Non-pigmented ciliary epithelial cell (primary cell): ENCODE results near the gene GPATCH8.
"Not testable (repeated sequence)": the region's sequence is repeated elsewhere in the genome, so short reads cannot be mapped to it uniquely, and the experiment has no call there.

ENCODE experiments used
- DNase-seq: peaks from one replicate; pipeline ENCODE4 v3.0.0-alpha.2; 2010; ENCODE audit warnings: low read depth

The GPATCH8 gene

DNA sequence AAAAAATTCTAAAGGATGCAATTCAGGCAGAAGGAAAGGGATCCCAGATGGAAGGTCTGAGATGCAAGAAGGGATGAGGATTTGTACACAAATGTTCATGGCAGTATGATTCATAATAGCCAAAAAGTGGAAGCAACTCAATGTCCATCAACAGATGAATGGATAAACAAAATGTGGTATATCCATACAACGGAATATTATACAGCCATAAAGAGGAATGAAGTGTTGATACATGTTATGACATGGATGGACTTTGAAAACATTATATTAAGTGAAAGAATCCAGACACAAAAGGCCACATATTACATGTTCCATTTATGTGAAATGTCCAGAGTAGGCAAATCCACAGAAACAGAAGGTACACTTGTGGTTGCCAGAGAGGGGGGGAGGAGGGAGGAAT lies 23.9 kb upstream of the GPATCH8 start:
- DNase-seq, result no peak

DNA sequence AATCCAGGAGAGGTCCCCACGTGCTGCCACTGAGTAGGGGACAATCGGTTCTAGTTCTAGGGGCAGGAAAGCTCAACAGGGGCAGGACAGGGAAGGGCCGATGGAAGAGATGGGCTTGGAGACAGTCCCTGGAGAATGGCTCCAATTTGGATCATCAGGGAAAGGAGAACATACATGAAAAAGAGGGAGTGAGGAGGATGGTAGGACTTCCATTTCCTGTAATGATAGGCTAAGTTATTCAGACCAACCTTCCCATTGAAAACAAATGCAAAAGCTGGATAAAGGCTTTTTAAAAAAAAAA lies 20.4 kb upstream of the GPATCH8 start:
- no peak for DNase-seq

DNA sequence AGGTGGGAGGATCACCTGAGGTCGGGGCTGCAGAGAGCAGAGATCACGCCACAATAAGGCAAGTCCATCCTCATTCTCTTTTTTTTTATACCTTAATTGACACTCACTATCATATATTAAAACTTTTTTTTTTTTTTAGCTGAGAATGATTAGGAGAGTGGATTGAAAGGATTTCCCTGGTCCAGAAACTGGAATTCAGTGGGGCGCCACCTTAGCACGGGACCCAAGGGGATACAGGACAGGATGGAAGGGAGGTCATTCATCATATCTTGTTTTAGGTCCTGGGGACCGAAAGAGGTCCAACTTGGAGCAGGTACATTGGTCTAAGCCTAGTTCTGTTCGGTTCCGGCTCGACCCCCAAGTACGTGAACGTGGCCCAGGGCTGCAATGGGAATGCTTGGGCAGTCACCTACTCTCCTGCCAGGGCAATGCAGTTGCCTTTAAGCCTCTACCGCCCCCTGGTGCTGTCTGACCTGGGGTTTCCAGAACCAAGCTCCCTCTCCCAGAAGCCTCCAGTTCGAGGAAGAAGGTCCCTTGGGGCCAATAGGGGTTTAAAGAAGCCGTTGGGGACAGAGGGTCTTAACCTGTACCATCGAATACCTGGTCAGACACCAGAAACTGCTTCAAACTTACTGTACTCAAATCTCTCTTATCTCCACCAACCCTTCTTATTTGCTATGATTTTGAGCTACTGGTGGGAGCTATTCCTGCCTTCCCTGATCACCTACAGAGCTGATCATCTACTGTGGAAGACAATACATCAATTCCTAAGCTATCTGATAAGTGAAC lies 19.9 kb upstream of the GPATCH8 start:
- no peak for DNase-seq

DNA sequence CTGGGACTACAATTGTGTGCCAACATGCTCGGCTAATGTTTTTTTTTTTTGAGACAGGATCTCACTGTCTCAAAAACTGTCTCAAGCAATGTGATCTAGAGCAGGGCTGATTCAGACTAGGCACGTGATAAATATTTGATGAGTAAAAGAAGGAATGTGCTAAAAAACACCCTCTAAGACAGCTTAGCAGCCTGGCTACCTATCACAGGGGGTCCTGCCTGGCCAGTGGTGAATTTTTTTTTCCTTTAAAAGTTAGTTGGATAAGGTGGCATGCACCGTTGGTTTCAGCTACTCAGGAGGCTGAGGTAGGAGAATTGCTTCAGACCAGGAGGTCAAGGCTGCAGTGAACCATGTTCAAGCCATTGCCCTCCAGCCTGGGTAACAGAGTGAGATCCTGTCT lies 14.8 kb upstream of the GPATCH8 start:
- no peak for DNase-seq

DNA sequence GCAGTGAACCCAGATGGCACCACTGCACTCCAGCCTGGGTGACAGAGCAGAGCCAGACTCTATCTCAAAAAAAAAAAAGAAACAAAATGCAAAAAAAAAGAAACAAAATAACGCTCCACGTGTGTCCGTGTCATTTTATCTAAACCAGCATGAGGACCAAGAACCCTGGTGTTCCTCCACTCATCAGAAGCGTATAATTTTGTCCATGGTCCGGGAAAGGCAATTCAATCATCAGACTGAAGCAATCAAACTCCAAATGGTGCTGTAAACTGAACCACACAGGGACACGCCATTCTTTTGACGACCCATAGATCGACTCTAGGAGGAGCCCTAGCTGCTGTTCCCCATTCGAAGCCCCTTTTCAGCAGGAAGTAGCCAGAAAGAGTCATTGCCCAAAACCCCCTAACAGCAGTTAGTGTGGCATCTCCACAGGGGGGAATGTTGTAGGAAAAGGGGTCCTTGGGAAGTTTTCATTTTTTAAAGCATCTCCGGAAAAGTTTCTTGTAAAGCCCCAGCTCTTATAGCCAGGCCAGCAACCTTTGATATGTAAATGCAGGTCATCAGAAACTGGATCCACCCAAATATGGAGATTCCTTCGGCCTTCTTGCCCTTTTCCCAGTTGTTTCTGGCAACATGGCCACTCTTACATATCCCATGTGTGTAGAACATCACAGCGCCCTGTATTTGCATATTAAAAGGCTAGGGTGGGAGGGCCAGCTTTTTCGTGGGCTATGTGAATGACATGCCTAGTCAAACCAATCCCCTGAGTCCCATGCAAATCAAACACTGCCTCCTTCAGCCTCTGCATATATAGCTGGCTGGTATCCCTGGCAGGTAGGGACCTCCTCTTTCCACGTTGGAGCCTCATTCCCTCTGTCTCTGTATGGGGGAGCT lies 8.3 kb upstream of the GPATCH8 start:
- not testable (repeated sequence) for DNase-seq

DNA sequence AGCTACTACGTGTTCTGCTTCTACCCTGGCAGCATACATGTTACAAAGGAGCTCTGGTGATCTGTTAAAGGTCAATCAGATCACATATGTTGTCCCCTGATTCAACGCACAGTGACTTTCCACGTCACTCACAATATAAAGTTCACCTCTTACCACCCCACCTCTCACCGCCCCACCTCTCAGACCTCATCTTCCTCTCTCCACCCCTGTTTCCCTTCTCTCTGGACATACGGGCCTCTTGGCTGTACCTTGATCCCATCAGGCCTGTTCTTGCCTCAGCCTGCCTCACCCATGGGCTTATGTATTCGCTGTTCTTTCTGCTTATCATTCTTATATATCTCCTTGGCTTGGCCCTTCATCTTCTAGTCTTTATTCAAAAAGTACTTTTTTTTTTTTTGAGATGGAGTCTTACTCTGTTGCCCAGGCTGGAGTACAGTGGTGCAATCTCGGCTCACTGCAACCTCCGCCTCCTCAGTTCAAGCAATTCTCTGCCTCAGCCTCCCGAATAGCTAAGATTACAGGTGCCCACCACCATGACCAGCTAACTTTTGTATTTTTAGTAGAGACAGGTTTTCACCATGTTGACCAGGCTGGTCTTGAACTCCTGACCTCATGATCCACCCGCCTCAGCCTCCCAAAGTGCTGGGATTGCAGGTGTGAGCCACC lies 3.9 kb upstream of the GPATCH8 start:
- not testable (repeated sequence) for DNase-seq

DNA sequence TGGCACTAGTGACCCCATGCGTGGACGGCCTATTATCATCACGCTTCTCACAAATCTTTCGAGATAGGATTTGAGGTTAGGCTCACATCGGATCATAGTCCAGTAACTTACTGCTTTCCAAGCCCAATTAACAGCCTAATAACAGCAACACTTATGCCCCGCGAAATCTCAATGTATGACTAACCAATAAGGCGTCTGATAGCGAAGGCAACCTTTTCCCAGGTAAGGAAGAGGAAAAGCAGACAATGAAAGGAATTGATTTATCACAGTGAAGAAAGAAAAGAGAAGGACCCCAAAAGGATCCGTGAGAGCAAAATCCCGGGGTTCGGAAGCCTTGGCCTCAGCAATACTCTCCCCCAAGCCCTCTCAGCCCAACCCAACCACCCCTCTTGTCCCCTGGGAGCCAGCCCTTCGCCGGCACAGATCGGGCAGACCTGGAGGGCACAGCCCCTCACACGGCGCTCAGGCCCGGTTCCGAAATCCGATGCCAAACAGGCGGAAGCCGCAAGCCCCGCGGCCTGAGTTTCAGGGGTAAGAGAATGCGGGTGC lies 534 bp downstream of the GPATCH8 start:
- no peak for DNase-seq

DNA sequence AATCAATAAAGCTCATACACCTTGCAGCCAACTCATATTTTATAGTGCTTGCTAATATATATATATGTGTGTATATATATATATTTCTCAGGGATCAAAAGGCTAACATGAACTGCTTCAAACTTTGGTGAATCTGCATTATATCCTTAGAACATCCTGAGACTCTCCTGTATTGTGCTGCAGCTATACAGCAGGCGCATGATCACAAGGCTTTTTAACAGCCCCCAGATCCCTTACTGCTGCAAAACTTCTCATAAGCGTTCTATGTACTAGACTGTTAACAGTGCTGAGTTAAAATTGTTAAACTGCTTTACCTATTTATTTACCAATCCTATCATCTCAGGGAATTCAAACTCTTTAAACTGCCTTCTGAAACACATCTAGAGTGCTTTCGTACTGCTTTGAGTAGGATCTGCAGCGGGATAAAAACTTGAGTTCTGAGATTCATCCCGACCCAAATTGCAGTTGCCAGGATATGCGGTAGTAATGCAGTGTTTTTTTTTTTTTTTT lies 1.3 kb downstream of the GPATCH8 start:
- no peak for DNase-seq

DNA sequence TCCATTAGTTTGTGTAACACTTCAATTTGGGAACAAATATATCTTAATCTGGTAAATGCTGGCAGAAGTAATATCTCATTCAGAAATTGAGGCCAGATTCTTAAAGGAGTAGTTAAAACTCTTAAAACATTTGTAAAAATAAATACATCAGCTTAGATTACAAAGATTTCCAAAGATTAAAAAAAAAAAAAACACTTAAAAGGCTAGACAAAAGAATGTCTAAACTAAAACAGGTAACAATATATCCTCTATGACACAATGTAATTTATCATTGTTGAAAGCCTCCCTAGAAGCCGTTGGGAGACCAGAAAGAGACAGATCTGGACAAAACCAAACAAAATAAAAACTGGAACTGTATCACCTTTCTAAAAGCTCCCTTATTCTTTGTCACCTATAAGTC lies 3.5 kb downstream of the GPATCH8 start:
- no peak for DNase-seq

DNA sequence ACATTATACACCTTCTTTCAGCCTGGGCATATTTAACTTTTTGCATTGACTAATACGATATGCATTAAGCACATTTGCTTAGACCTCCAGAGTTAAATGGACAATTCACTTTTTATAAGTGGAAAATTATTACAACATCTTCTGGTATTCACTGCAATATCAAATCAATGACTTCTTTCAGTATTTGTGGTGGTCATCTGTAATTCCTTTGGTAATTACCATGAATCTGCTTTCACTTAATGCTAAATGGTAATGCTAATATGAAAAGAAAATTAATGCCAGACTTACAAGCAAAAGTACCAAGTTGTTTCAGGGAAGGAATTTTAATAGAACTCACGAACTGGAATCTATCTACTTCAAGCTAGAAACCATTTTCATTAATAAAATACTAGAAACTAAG lies 6.4 kb downstream of the GPATCH8 start:
- DNase-seq, result no peak

DNA sequence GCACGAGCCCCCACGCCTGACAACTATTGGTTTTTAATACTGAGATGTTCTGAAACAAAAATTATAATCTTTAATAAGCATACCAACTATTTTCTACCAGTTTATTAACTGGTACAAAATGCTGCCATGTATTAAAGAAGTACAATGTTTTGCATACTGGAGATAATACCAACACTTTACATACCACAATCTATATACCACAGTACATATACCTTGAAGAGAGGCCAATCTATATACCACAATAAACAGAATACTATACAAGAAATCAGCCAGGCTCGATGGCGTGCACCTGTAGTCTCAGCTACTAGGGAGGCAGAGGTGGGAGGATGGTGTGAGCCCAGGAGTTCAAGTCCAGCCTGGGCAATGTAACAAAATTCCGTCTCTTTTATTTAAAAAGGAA lies 9.9 kb downstream of the GPATCH8 start:
- DNase-seq, result no peak

DNA sequence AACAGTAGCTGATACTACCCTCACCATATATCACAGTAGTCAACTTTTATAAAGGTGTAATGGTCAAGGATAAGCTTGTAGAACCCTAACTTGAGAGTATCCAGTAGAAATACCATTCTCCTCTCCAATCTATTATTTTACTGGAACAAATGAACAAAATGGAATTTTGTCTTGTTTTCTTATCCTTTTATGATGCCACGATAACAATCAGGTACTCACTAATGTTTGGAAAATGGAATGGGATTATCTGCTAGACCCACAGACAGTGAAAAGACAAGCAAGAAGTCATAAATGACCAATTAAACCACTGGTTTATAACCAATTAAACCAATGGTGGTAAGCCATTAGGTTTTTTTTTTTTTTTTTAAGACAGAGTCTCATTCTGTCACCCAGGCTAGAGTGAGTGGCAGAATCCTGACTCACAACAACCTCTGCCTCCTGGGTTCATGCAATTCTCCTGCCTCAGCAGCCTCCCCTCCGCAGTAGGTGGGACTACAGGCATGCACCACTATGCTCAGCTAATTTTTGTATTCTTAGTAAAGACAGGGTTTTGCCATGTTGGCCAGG lies 10.4 kb downstream of the GPATCH8 start:
- DNase-seq, result no peak

DNA sequence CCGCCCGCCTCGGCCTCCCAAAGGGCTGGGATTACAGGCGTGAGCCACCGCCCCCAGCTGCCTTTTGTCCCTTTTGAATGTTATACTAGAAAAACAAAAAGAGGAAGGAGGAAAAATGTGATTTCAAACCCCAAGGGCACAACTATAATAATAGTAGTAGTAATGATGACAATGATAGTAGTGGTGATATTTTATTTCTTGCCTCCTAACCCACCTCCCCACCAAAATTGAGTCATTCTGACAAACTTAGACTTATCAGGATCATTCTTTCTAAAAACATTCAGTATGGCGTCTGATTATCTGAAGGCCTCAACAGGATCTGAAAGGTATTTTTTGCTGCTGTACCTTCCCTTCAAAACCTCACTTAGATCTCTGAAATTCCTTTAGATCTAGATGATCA lies 13.6 kb downstream of the GPATCH8 start:
- no peak for DNase-seq

DNA sequence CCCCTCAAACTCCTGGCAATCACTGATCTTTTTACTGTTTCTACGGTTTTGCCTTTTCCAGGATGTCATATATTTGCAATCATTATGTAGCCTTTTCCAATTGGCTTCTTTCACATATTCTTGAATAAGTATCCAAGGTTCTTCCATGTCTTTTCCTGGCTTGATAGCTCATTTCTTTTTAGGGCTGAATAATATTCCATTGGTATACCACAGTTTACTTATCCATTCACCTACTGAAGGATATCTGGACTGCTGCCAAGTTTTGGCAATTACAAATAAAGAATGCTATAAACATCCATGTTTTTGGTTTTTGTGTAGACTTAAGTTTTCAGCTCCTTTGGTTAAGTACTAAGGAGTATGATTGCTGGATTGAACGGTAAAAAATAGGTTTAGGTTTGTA lies 16.0 kb downstream of the GPATCH8 start:
- no peak for DNase-seq

DNA sequence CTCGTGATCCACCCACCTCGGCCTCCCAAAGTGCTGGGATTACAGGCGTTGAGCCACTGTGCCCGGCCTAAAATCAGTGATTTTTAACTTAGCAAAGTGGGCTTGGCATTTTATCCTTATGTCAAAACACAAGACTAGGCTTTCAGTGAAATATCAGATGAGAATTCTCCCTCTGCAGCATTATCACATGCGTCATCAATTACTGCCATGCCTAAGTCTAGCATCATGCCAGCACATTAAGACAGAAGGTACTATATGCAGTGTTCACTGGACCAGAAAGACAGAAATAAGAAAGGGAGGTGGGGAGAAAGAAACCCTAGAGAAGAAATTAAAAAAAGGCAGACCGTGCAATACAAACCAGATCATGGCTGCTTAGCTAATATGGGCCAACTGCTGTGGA lies 29.8 kb downstream of the GPATCH8 start:
- DNase-seq, result no peak

DNA sequence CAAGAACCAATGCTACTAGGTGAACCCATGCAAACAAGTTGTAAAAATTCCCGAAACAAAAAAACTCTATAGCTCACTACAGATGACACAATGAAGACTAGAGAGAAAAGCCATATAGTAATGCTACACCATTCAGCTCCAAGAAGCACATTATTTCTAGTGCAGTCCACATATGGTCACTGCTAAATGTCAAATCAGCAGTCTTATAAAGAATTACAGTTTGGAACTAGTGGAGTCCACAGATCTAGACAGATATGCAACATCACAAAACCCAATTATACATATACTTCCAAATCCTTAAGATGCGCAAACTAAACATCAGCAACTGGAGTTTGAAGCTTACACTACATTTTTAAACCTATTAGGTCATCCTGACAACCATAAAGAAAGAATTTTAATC lies 33.5 kb downstream of the GPATCH8 start:
- DNase-seq, result no peak

DNA sequence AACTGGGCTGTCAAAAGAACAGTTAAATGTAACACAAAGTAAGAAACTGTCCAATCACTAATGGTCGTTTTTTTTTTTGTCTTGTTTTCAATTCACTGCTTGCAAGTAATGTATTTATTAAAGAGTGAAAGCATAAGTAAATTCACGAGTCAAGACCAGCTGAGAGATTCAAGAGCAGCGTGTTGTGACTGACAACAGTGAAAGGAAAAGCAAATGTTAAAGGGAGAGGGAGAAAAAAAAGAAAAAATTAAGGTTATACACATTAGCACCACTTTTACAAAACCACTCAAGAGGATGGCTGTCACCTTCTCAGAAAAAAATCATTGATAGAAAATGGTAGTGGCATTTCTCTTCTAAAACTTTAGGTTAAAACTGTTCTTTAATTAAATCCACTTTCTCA lies 36.1 kb downstream of the GPATCH8 start:
- DNase-seq, result no peak

DNA sequence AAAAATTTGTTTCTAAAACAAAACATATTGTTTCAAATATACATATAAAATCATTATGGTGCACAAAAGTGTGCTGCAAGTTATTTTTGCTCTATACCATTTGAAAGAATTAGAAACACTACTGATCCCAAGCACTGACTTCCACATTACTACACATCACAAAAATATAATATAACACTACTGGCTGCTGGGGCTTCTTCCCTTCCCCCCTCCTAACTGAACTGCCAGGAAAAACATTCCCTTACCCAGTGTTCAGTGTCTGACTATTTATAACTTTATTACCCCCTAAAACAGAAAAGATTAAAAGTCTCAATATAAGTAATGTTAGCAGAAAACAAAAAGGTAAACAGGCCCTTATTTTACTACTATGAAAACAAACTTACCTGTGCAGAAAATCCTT lies 36.9 kb downstream of the GPATCH8 start:
- DNase-seq, result no peak

DNA sequence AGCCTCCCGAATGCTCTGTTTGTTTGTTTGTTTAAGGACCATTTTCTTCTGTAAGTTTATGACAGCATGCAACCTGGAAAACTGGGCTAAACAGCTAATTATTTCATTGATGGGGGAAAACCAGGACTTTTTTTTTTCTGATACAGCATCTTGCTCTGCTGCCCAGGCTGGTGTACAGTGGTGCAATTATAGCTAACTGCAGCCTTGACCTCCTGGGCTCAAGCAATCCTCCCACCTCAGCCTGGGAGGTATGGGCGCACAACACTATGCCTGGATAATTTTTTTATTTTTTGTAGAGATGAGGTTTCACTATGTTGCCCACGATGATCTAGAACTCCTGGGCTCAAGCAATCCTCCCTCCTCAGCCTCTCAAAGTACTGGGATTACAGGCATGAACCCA lies 37.3 kb downstream of the GPATCH8 start:
- no peak for DNase-seq

DNA sequence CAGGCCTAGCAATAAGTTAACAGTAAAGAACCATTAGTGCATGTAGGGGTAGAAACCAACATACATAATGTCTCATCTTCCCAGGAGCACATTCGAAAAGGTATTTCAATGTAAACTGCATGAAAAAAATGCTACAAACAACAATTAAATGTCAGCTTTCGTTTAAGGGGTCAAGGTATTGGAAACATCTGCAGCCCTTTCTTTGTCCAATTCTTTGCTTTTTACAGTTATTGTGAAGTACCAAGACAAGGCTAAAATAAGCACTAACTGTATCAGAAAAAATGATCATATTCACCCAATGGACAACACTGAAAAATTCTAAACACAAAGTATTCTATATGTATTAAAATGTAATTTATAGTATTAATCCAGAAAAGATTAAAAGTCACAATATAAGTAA lies 37.9 kb downstream of the GPATCH8 start:
- no peak for DNase-seq

DNA sequence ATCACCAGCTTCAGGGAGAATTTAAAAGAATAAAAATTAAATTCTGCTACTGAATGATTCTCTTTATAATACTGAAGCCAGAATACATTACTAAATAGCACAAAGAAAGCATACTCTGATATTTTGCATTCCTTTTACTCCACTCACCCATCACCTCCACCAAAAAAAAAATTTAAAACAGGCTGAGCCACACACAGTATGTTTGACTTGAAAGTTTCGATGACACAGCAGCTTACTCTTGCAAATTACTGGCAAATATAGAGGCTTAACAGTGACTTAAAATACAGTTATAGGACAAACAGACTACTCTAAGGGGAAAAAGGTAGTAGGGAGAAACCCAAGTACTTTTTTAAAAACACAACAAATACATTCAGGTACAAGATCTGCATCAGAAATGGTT lies 39.2 kb downstream of the GPATCH8 start:
- DNase-seq, result peak; percentile 11

DNA sequence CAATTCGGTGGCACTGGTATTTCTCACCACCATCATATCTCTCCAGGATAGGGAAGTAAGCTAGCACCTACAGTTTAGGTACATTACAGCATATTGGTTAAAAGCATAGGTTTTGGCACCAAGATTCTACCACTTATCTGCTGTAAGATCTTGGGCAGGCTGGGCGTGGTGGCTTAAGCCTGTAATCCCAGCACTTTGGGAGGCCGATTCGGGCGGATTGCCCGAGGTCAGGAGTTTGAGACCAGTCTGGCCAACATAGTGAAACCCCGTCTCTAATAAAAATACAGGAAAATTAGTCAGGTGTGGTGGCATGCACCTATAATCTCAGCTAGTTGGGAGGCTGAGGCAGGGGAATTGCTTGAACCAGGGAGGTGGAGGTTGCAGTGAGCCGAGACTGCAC lies 51.4 kb downstream of the GPATCH8 start:
- DNase-seq, result no peak
